ENCODE results near the gene EFCAB11. TPM values are rescaled to one million over a fixed set of nuclear protein-coding genes. Genes with fewer than 3 reads are reported as not detected.

The EFCAB11 gene
- polyA plus RNA-seq, 1 donor (not counting 4 experiments of a cell fraction or from before 2014, with no cell fraction given), result 12.9 TPM

- DNase-seq (ENCODE audit: low read depth, low spot score), result no peak
- dilution Hi-C loops (cut with MboI; ENCODE audit: extremely low pct_ligation_motif_present, low sequenced_read_pairs), result no loop called here
Observed at GRCh38 chr14:89798212-89798773, 156.2 kb downstream of the EFCAB11 start.

GRCh38 chr14:89797148-89797547, 157.4 kb downstream of the EFCAB11 start:
- Histone ChIP-seq H3K9me1 (ENCODE audit: control insufficient read depth, extremely low read depth, insufficient read depth, low read length) (no peaks in the 10 kb centered on the region), H4K20me1 (ENCODE audit: control insufficient read depth, extremely low read depth, insufficient read depth, low read length) (no peaks in the 10 kb centered on the region), H3K36me3 (ENCODE audit: control insufficient read depth in 2 of 2, extremely low read depth in 1 of 2, insufficient read depth in 2 of 2, low read length in 2 of 2) (no peaks in the 10 kb centered on the region), H3K4me1 (ENCODE audit: control insufficient read depth, extremely low read depth, insufficient read depth, low read length) (peaks cover 15% of the 10 kb centered on the region), H3K27me3 (ENCODE audit: control insufficient read depth, extremely low read depth, insufficient read depth, low read length) (no peaks in the 10 kb centered on the region), H3K79me2 (ENCODE audit: control insufficient read depth, insufficient read depth, low read length) (no peaks in the 10 kb centered on the region), H3K9me3 (ENCODE audit: control insufficient read depth, low read depth, low read length) (no peaks in the 10 kb centered on the region), H3K27ac (ENCODE audit: control insufficient read depth, insufficient read depth, low read length) (no peak overlapping the region), H3K4me2 (ENCODE audit: control insufficient read depth, extremely low read depth, insufficient read depth, low read depth, low read length) (no peak overlapping the region), H3K4me3 (ENCODE audit: control insufficient read depth in 2 of 3, extremely low read depth in 1 of 3, insufficient read depth in 2 of 3, low read depth in 1 of 3, low read length in 3 of 3) (no peak overlapping the region), H3K9ac (ENCODE audit: control insufficient read depth, extremely low read depth, insufficient read depth, low read length) (no peak overlapping the region), H2AFZ (ENCODE audit: control insufficient read depth, low read length) (no peak overlapping the region)
- TF ChIP-seq CTCF (optimal IDR thresholded peaks at IDR 0.05 in 1 of 3, IDR thresholded peaks at IDR 0.05 in 1 of 3, conservative IDR thresholded peaks at IDR 0.05 in 1 of 3; ENCODE audit: extremely low read depth in 1 of 3, insufficient read depth in 2 of 3, low read length in 3 of 3) (no peak), EZH2 (IDR thresholded peaks at IDR 0.05; ENCODE audit: low read length) (no peak)
- dilution Hi-C loops (cut with MboI; ENCODE audit: extremely low pct_ligation_motif_present, low sequenced_read_pairs), result no loop called here
- no peak for FAIRE-seq
- DNase-seq (ENCODE audit: low read depth, low spot score), result no peak

More at GRCh38 chr14:89798212-89798773, 156.2 kb downstream of the EFCAB11 start:
- Histone ChIP-seq H3K27me3 (ENCODE audit: control insufficient read depth, extremely low read depth, insufficient read depth, low read length) (no peaks in the 10 kb centered on the region), H4K20me1 (ENCODE audit: control insufficient read depth, extremely low read depth, insufficient read depth, low read length) (no peaks in the 10 kb centered on the region), H3K27ac (ENCODE audit: control insufficient read depth, insufficient read depth, low read length) (no peak overlapping the region), H2AFZ (ENCODE audit: control insufficient read depth, low read length) (no peak overlapping the region), H3K4me1 (ENCODE audit: control insufficient read depth, extremely low read depth, insufficient read depth, low read length) (peaks cover 15% of the 10 kb centered on the region), H3K79me2 (ENCODE audit: control insufficient read depth, insufficient read depth, low read length) (no peaks in the 10 kb centered on the region), H3K36me3 (ENCODE audit: control insufficient read depth in 2 of 2, extremely low read depth in 1 of 2, insufficient read depth in 2 of 2, low read length in 2 of 2) (no peaks in the 10 kb centered on the region), H3K4me3 (ENCODE audit: control insufficient read depth in 2 of 3, extremely low read depth in 1 of 3, insufficient read depth in 2 of 3, low read depth in 1 of 3, low read length in 3 of 3) (no peak overlapping the region), H3K4me2 (ENCODE audit: control insufficient read depth, extremely low read depth, insufficient read depth, low read depth, low read length) (no peak overlapping the region), H3K9me3 (ENCODE audit: control insufficient read depth, low read depth, low read length) (no peaks in the 10 kb centered on the region), H3K9ac (ENCODE audit: control insufficient read depth, extremely low read depth, insufficient read depth, low read length) (no peak overlapping the region), H3K9me1 (ENCODE audit: control insufficient read depth, extremely low read depth, insufficient read depth, low read length) (no peaks in the 10 kb centered on the region)
- FAIRE-seq, result no peak
- TF ChIP-seq CTCF (optimal IDR thresholded peaks at IDR 0.05 in 1 of 3, IDR thresholded peaks at IDR 0.05 in 1 of 3, conservative IDR thresholded peaks at IDR 0.05 in 1 of 3; ENCODE audit: extremely low read depth in 1 of 3, insufficient read depth in 2 of 3, low read length in 3 of 3) (no peak), EZH2 (IDR thresholded peaks at IDR 0.05; ENCODE audit: low read length) (no peak)
